Activated naive CD8-positive, alpha-beta T cell treated with anti-CD3 and anti-CD28 coated beads, Interleukin-2, amount 50 U/mL, for 16 hours (primary cell): Measurements from ENCODE around the gene GRM7.

Experiments used
- DNase-seq: peaks from one replicate; pipeline ENCODE4 v3.0.0-alpha.2; 2020; ENCODE audit warnings: low read depth, low spot score

The GRM7 gene

GRCh38 chr3:7720649-7721297 lies 859.9 kb downstream of the GRM7 start:
- no peak for DNase-seq

- no peak for DNase-seq
These were observed 861.0 kb downstream of the GRM7 start for GRCh38 chr3:7721869-7722268.

GRCh38 chr3:7728566-7729519 lies 867.9 kb downstream of the GRM7 start:
- DNase-seq: no peak

- no peak for DNase-seq
These were observed 873.0 kb downstream of the GRM7 start for GRCh38 chr3:7733933-7734332.

GRCh38 chr3:7734456-7734855 lies 873.5 kb downstream of the GRM7 start:
- DNase-seq: no peak

GRCh38 chr3:7737263-7737662 lies 876.3 kb downstream of the GRM7 start:
- DNase-seq: no peak

- DNase-seq: no peak
These were observed 878.8 kb downstream of the GRM7 start for GRCh38 chr3:7739754-7740153.

- DNase-seq: no peak
These were observed 879.5 kb downstream of the GRM7 start for GRCh38 chr3:7740458-7740857.

GRCh38 chr3:7744850-7745249 lies 883.9 kb downstream of the GRM7 start:
- no peak for DNase-seq

GRCh38 chr3:7745711-7746110 lies 884.8 kb downstream of the GRM7 start:
- no peak for DNase-seq

- no peak for DNase-seq
These were observed 889.2 kb downstream of the GRM7 start for GRCh38 chr3:7749931-7750695.

GRCh38 chr3:7752005-7752404 lies 891.1 kb downstream of the GRM7 start:
- DNase-seq: no peak

GRCh38 chr3:7754653-7755441 lies 893.9 kb downstream of the GRM7 start:
- DNase-seq: no peak

- no peak for DNase-seq
These were observed 898.7 kb downstream of the GRM7 start for GRCh38 chr3:7759630-7760029.

GRCh38 chr3:7760718-7761117 lies 899.8 kb downstream of the GRM7 start:
- no peak for DNase-seq

- no peak for DNase-seq
These were observed 903.2 kb downstream of the GRM7 start for GRCh38 chr3:7764115-7764514.

- DNase-seq: no peak
These were observed 905.6 kb downstream of the GRM7 start for GRCh38 chr3:7766530-7766929.

- DNase-seq: no peak
These were observed 918.4 kb downstream of the GRM7 start for GRCh38 chr3:7779331-7779730.

GRCh38 chr3:7781395-7781794 lies 920.5 kb downstream of the GRM7 start:
- no peak for DNase-seq

- no peak for DNase-seq
These were observed 927.2 kb downstream of the GRM7 start for GRCh38 chr3:7787871-7788828.
